ENCODE measurements around the gene MAPK10. TPM values are rescaled to one million over a fixed set of nuclear protein-coding genes. Genes with fewer than 3 reads are reported as not detected.

MAPK10 gene
- total and polyA plus RNA-seq, 10 of the 15 experiments (the other 5 are each of a cell fraction or from before 2014, with no cell fraction given): 1.1 to 4.2 (median 2.4) TPM

GRCh38 chr4:86329431-86329830 is 30.4 kb downstream of the MAPK10 start:
- SMC1A ChIA-PET (ENCODE audit: uncharacterized antibody, unreplicated experiment): no interaction called here
- no peaks in the 10 kb centered on the region for H3K79me2 ChIP-seq (ENCODE audit: control insufficient read depth, insufficient read depth, low read length)
- no peaks in the 10 kb centered on the region for H4K20me1 ChIP-seq (ENCODE audit: control insufficient read depth, insufficient read depth)
- no TSS peak for BruUV-seq (replicated peaks)
- POLR2A ChIA-PET: no interaction called here
- WGBS (ENCODE audit: insufficient coverage, insufficient replicate concordance, low lambda C conversion rate, missing lambda C conversion rate): 19% methylated on average over 3 of the region's 3 CpGs
- no peaks in the 10 kb centered on the region for H3K4me1 ChIP-seq (ENCODE audit: control insufficient read depth, insufficient read depth, low read length)
- H3K4me3 ChIP-seq: no peak overlapping the region
- no peaks in the 10 kb centered on the region for H3K9me3 ChIP-seq (replicated peaks; ENCODE audit: control insufficient read depth, insufficient read depth, low read length)
- DNase-seq (ENCODE audit: low read depth, low spot score) (no peak), FAIRE-seq (no peak), ATAC-seq (no peak)
- in situ Hi-C loops (cut with MboI) (no loop called here), intact Hi-C loops (cut with micrococcal nuclease; ENCODE audit: unreplicated experiment) (no loop called here)
- RAD21 ChIA-PET (ENCODE audit: unreplicated experiment): no interaction called here
- H3K27me3 ChIP-seq (replicated peaks in 1 of 2; ENCODE audit: control insufficient read depth in 2 of 2, insufficient read depth in 2 of 2, low read length in 1 of 2): no peaks in the 10 kb centered on the region
- no peak overlapping the region for H3K4me2 ChIP-seq (ENCODE audit: control insufficient read depth, insufficient read depth)
- TF ChIP-seq CREM (IDR thresholded peaks at IDR 0.05; ENCODE audit: low read depth) (no peak), WRNIP1 (IDR thresholded peaks at IDR 0.05; ENCODE audit: borderline replicate concordance, low read depth, low read length) (no peak), ZNF274 (IDR thresholded peaks at IDR 0.05; ENCODE audit: insufficient read depth, insufficient read length) (no peak), BRCA1 (IDR thresholded peaks at IDR 0.05; ENCODE audit: low read depth, low read length) (no peak), CHD4 (IDR thresholded peaks at IDR 0.05) (no peak), CTCF (IDR thresholded peaks at IDR 0.05 in 2 of 3, conservative IDR thresholded peaks at IDR 0.05 in 1 of 3; ENCODE audit: control insufficient read depth in 2 of 3, extremely low read depth in 1 of 3, insufficient read depth in 1 of 3, low read depth in 3 of 3, low read length in 3 of 3) (no peak), SMC3 (IDR thresholded peaks at IDR 0.05; ENCODE audit: borderline replicate concordance, low read length) (no peak), ZNF687 (IDR thresholded peaks at IDR 0.05) (no peak), REST (IDR thresholded peaks at IDR 0.05; ENCODE audit: low read depth, low read length) (no peak), BHLHE40 (IDR thresholded peaks at IDR 0.05; ENCODE audit: borderline replicate concordance in 1 of 2, low read depth in 2 of 2, low read length in 1 of 2) (no peak), NRF1 (conservative IDR thresholded peaks at IDR 0.05; ENCODE audit: low read depth, low read length) (no peak)
- no peaks in the 10 kb centered on the region for H3K36me3 ChIP-seq (ENCODE audit: control insufficient read depth in 2 of 2, insufficient read depth in 2 of 2, low read length in 1 of 2)
- no peak overlapping the region for H3K9ac ChIP-seq (ENCODE audit: control insufficient read depth, insufficient read depth, low read length)
- H3K27ac ChIP-seq (ENCODE audit: control insufficient read depth, insufficient read depth): no peak overlapping the region
- CTCF ChIA-PET: no interaction called here
- H2AFZ ChIP-seq (ENCODE audit: control insufficient read depth, low read depth, low read length): no peak overlapping the region

Data from GM12878 (cell line).